MM.1S (cell line): ENCODE measurements around the gene ZNF292.

Source experiments
- EZH2 ChIP-seq: fragments of 300-600 bp; sonication (generic); optimal IDR thresholded peaks from 2 replicates; pipeline ENCODE3; 2017; ENCODE audit warnings: low read depth, mild to moderate bottlenecking, antibody characterized with exemption, low read length, mixed read lengths
- TF ChIP-seq, protein P1 (sequence below): fragments of 300-600 bp; sonication (generic); IDR thresholded peaks from 2 replicates; pipeline ENCODE4 v1.5.1; 2016; ENCODE audit warnings: antibody characterized with exemption, low read length, mixed read lengths

DNA sequence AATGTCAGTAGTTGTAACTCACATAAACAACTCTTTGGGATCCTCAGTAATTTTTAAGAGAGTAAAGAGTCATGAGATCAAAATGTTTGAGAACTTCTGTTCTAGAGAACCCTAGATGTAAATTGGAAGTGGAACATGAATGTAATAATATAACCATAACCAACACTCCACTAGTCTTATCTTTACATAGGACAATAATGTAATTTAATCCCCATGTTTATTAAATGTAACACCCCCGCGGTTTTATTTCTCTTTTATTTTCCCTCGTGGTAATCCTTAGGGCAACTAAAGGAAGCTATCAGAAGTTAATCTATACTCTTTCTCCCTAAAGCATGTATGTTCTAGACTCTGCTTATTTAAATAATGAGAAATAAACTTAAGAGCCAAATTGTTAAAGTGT is 54.4 kb downstream of the ZNF292 start:
- no peak for TF ChIP-seq EZH2
- TF ChIP-seq, protein P1, sequence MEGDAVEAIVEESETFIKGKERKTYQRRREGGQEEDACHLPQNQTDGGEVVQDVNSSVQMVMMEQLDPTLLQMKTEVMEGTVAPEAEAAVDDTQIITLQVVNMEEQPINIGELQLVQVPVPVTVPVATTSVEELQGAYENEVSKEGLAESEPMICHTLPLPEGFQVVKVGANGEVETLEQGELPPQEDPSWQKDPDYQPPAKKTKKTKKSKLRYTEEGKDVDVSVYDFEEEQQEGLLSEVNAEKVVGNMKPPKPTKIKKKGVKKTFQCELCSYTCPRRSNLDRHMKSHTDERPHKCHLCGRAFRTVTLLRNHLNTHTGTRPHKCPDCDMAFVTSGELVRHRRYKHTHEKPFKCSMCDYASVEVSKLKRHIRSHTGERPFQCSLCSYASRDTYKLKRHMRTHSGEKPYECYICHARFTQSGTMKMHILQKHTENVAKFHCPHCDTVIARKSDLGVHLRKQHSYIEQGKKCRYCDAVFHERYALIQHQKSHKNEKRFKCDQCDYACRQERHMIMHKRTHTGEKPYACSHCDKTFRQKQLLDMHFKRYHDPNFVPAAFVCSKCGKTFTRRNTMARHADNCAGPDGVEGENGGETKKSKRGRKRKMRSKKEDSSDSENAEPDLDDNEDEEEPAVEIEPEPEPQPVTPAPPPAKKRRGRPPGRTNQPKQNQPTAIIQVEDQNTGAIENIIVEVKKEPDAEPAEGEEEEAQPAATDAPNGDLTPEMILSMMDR = no peak
